ENCODE data around the gene MCHR1. TPM values are rescaled to one million over a fixed set of nuclear protein-coding genes. Genes with fewer than 3 reads are reported as not detected.
"Not testable (repeated sequence)": the region's sequence is repeated elsewhere in the genome, so short reads cannot be mapped to it uniquely, and the experiment has no call there.

Gene MCHR1
- total RNA-seq, 1 experiment from 2014 or later, result 1.0 TPM

DNA sequence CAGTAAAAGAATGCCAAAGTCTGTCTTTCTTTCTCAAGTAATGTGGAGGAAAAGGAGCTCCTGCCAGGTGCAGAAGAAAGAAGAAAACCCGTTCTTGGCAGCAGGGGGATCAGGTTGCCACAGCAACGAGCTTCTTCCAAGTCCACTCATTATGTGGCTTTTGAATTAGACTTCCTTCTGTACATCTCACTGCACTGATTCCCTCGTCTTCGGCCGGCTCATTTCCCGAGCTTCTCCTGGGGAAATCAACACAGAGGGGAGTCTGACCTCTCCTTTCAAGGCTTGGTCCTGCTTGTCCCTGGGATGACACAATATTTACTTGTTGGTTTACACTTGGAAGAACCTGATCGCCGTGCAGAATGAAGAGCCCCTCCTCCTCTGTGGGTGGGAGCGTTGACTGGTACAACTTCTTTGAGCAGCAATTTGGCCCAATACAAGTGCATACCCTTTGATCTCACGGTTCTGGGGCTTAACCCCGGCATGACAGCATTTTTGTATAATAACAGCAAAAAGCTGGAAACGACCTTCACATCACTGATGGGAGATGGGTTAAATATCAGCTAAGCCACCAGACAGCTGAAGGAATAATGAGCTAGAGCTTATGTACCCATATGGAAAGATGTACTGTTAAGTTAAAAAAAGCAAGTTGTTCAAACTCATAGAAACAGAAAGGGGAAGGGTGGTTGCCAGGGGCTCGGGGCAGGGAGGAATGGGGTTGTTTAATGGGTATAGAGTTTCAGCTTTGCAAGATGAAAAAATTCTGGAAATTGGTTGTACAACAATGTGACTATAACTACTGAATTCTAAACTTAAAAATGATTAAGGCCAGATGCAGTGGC is 35.4 kb downstream of the MCHR1 start:
- Mint-ChIP-seq H3K27ac (peak overlapping the region; percentile 89), H3K36me3 (no peaks in the 10 kb centered on the region), H3K9me3 (no peaks in the 10 kb centered on the region), H3K4me1 (peaks cover 41% of the 10 kb centered on the region), H3K4me3 (peak overlapping the region; percentile 50), H3K27me3 (ENCODE audit: low read depth) (peaks cover 18% of the 10 kb centered on the region)
- CTCF ChIA-PET, result interaction anchor here (0.5 to 2.3 kb wide), 16 partner anchors 11 to 278 kb away, joined by 3 to 20 read pairs (median 4); no protein-coding TSS in a partner anchor
- POLR2A ChIA-PET, result interaction anchor here (0.9 kb wide), 2 partner anchors 14 to 31 kb away, joined by 3 to 4 read pairs; no protein-coding TSS in a partner anchor
- ATAC-seq (peak; percentile 75), DNase-seq (ENCODE audit: low spot score) (peak; percentile 59)
- TF ChIP-seq FOXP4 (CRISPR knock-in tag; IDR thresholded peaks at IDR 0.05), result peak; percentile 79
- TF ChIP-seq, protein P1, sequence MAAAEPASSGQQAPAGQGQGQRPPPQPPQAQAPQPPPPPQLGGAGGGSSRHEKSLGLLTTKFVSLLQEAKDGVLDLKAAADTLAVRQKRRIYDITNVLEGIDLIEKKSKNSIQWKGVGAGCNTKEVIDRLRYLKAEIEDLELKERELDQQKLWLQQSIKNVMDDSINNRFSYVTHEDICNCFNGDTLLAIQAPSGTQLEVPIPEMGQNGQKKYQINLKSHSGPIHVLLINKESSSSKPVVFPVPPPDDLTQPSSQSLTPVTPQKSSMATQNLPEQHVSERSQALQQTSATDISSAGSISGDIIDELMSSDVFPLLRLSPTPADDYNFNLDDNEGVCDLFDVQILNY (CRISPR knock-in tag; IDR thresholded peaks at IDR 0.05), result no peak

DNA sequence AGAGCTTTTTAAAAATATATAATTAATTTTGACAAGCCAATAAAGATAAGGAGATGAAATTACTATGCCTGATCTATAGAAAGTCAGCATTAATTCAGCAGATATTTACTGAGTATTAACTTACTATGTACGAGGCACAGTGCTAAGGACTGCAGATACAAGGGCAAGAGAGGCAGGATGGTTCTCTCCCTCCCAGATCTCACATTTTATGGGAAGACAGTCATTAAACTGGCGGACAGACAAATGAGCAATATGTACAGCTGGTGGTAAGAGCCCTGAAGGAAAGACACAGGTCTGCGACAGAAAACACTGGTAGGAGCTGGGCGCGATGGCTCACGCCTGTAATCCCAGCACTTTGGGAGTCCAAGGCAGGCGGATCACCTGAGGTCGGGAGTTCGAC is 36.8 kb downstream of the MCHR1 start:
- peaks cover 18% of the 10 kb centered on the region for H3K27me3 Mint-ChIP-seq (ENCODE audit: low read depth)
- no peak overlapping the region for H3K4me3 Mint-ChIP-seq
- ChIA-PET CTCF (interaction anchor here (2.3 kb wide), 1 partner anchor 33 kb away, joined by 20 read pairs; no protein-coding TSS in a partner anchor), POLR2A (no interaction called here)
- H3K27ac Mint-ChIP-seq, result no peak overlapping the region
- peaks cover 40% of the 10 kb centered on the region for H3K4me1 Mint-ChIP-seq
- DNase-seq (ENCODE audit: low spot score) (no peak), ATAC-seq (no peak)
- H3K36me3 Mint-ChIP-seq, result no peaks in the 10 kb centered on the region
- no peaks in the 10 kb centered on the region for H3K9me3 Mint-ChIP-seq
- TF ChIP-seq, protein P2, sequence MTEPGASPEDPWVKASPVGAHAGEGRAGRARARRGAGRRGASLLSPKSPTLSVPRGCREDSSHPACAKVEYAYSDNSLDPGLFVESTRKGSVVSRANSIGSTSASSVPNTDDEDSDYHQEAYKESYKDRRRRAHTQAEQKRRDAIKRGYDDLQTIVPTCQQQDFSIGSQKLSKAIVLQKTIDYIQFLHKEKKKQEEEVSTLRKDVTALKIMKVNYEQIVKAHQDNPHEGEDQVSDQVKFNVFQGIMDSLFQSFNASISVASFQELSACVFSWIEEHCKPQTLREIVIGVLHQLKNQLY (CRISPR knock-in tag; IDR thresholded peaks at IDR 0.05), result no peak
- TF ChIP-seq E2F4 (CRISPR knock-in tag; IDR thresholded peaks at IDR 0.05; ENCODE audit: borderline replicate concordance, low read depth) (no peak), SMAD4 (CRISPR knock-in tag; IDR thresholded peaks at IDR 0.05) (no peak), NFYB (CRISPR knock-in tag; conservative IDR thresholded peaks at IDR 0.05; ENCODE audit: low read depth) (no peak), HMGXB4 (CRISPR knock-in tag; IDR thresholded peaks at IDR 0.05) (no peak)
- TF ChIP-seq, protein P1 (CRISPR knock-in tag; IDR thresholded peaks at IDR 0.05), result no peak
- TF ChIP-seq, protein P3, sequence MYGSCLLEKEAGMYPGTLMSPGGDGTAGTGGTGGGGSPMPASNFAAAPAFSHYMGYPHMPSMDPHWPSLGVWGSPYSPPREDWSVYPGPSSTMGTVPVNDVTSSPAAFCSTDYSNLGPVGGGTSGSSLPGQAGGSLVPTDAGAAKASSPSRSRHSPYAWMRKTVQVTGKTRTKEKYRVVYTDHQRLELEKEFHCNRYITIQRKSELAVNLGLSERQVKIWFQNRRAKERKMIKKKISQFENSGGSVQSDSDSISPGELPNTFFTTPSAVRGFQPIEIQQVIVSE (CRISPR knock-in tag; IDR thresholded peaks at IDR 0.05; ENCODE audit: borderline replicate concordance), result no peak

DNA sequence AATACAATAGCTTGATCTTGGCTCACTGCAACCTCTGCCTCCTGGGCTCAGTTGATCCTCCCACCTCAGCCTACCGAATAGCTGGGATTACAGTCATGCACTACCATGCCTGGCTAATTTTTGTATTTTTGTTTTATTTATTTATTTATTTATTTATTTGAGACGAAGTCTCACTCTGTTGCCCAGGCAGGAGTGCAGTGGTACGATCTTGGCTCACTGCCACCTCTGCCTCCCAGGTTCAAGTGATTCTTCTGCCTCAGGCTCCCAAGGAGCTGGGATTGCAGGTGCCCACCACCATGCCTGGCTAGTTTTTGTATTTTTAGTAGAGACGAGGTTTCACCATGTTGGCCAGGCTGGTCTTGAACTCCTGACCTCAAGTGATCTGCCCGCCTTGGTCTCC is 38.4 kb downstream of the MCHR1 start:
- CTCF ChIA-PET, result interaction anchor here (0.6 to 1.6 kb wide), 3 partner anchors 34 to 42 kb away, joined by 3 read pairs; no protein-coding TSS in a partner anchor
- H3K4me3 Mint-ChIP-seq, POLR2A ChIA-PET: not testable (repeated sequence)

More for the DNA sequence above, 38.4 kb downstream of the MCHR1 start:
- not testable (repeated sequence) for ATAC-seq; H3K9me3 Mint-ChIP-seq; H3K27ac Mint-ChIP-seq; DNase-seq (ENCODE audit: low spot score); H3K36me3 Mint-ChIP-seq
- Mint-ChIP-seq H3K4me1 (peaks cover 48% of the 10 kb centered on the region), H3K27me3 (ENCODE audit: low read depth) (peaks cover 12% of the 10 kb centered on the region)
